Ovary (tissue), 3 donors: ENCODE results near the gene DGKE.

Source experiments
- CTCF ChIP-seq, 3 donors: fragments of 450-650 bp in 2 of 3; fragments of 200-600 bp in 1 of 3; IDR thresholded peaks; one replicate each; pipeline versions ENCODE4 v1.5.1 to v1.8.0; 2016 to 2022; ENCODE audit warnings: antibody characterized with exemption in 3 of 3, mild to moderate bottlenecking in 1 of 3
- POLR2A ChIP-seq: fragments of 450-650 bp; IDR thresholded peaks from one replicate; pipeline ENCODE4 v1.6.1; 2017; ENCODE audit warnings: antibody characterized with exemption, mild to moderate bottlenecking, moderate library complexity
- donor health status: DM: no; HTN: no; CAD: no.

- no peak for TF ChIP-seq POLR2A
- TF ChIP-seq CTCF (IDR thresholded peaks at IDR 0.05): no peak
These were observed 7.1 kb upstream of the DGKE start for GRCh38 chr17:56826611-56827414.
